Fibroblast of lung (primary cell): Measurements from ENCODE around the gene PSMG2. TPM values are rescaled to one million over a fixed set of nuclear protein-coding genes. Genes with fewer than 3 reads are reported as not detected.

ENCODE experiments used
- DNase-seq, 2 donors: peaks; one replicate each; pipeline versions ENCODE4 v3.0.0 to v3.0.0-alpha.2; 2010; ENCODE audit warnings: low read depth in 2 of 2
- H2AFZ ChIP-seq: 2 replicates; pipeline ENCODE4 v1.5.1; 2012; ENCODE audit warnings: low read length, control low read depth, inconsistent platforms
- H3K27ac ChIP-seq: 2 replicates; pipeline ENCODE4 v1.5.1; 2011; ENCODE audit warnings: low read length, control low read depth; ENCODE audit not compliant: insufficient read depth
- H3K27me3 ChIP-seq: 2 replicates; pipeline ENCODE4 v1.5.1; 2011; ENCODE audit warnings: mild to moderate bottlenecking, low read length; ENCODE audit not compliant: control insufficient read depth, insufficient read depth
- H3K36me3 ChIP-seq: 2 replicates; pipeline ENCODE4 v1.5.1; 2011; ENCODE audit warnings: low read length; ENCODE audit not compliant: control insufficient read depth, insufficient read depth
- H3K4me1 ChIP-seq: 2 replicates; pipeline ENCODE4 v1.5.1; 2011; ENCODE audit warnings: low read length; ENCODE audit not compliant: control insufficient read depth, insufficient read depth; ENCODE audit errors: extremely low read depth
- H3K4me2 ChIP-seq: 2 replicates; pipeline ENCODE4 v1.5.1; 2011; ENCODE audit warnings: low read length, control low read depth; ENCODE audit not compliant: insufficient read depth; ENCODE audit errors: extremely low read depth
- H3K4me3 ChIP-seq, 4 experiments: fragments of 200-600 bp in 1 of 4; sonication (generic) in 1 of 4; replicated peaks in 1 of 4; 2 replicates each; pipeline ENCODE4 v1.5.1; 2011 to 2016; ENCODE audit warnings: low read length in 4 of 4, low read depth in 3 of 4, mild to moderate bottlenecking in 3 of 4, control low read depth in 2 of 4, inconsistent platforms in 1 of 4, mixed read lengths in 1 of 4; ENCODE audit not compliant: insufficient read depth in 1 of 4; ENCODE audit errors: control extremely low read depth in 1 of 4
- H3K79me2 ChIP-seq: 2 replicates; pipeline ENCODE4 v1.5.1; 2012; ENCODE audit warnings: mild to moderate bottlenecking, low read length, inconsistent platforms; ENCODE audit not compliant: control insufficient read depth, insufficient read depth
- H3K9ac ChIP-seq: 2 replicates; pipeline ENCODE4 v1.5.1; 2011; ENCODE audit warnings: mild to moderate bottlenecking, low read length, control low read depth; ENCODE audit not compliant: insufficient read depth
- H3K9me3 ChIP-seq: 2 replicates; pipeline ENCODE4 v1.5.1; 2012; ENCODE audit warnings: low read depth, low read length; ENCODE audit not compliant: control insufficient read depth, insufficient read depth
- H4K20me1 ChIP-seq: 2 replicates; pipeline ENCODE4 v1.5.1; 2011; ENCODE audit warnings: low read length; ENCODE audit not compliant: control insufficient read depth, insufficient read depth; ENCODE audit errors: extremely low read depth
- EZH2 ChIP-seq: IDR thresholded peaks from 2 replicates; pipeline ENCODE4 v1.5.1; 2012; ENCODE audit warnings: low read length, control low read depth, mild to moderate bottlenecking; ENCODE audit errors: missing control alignments
- polyA plus RNA-seq, 2 donors: library from polyadenylated mRNA; depleted of rRNA in 1 of 2; stranded (reverse) in 1 of 2; unstranded in 1 of 2; fragments of >200 nt; gene quantifications; 2 replicates each; pipeline ENCODE4 v1.2.1, GENCODE V29; 2011 to 2012; ENCODE audit warnings: missing spikeins in 1 of 2
- total RNA-seq: library from RNA; depleted of rRNA; stranded (reverse); fragments of >200 nt; gene quantifications from 2 replicates; pipeline ENCODE4 v1.2.1, GENCODE V29; 2014
- TF ChIP-seq, protein P1 (sequence below), 2 donors: IDR thresholded peaks in 1 of 2; conservative IDR thresholded peaks in 1 of 2; 1 replicate in 1 of 2; 2 replicates in 1 of 2; pipeline ENCODE4 v1.5.1; 2011 to 2012; ENCODE audit warnings: low read length in 2 of 2, control low read depth in 1 of 2, inconsistent platforms in 1 of 2, low read depth in 1 of 2, mild to moderate bottlenecking in 1 of 2

PSMG2 gene
- total and polyA plus RNA-seq, 2 donors (not counting 1 experiment from before 2014, with no cell fraction given), result 72.8 to 79.4 TPM

DNA sequence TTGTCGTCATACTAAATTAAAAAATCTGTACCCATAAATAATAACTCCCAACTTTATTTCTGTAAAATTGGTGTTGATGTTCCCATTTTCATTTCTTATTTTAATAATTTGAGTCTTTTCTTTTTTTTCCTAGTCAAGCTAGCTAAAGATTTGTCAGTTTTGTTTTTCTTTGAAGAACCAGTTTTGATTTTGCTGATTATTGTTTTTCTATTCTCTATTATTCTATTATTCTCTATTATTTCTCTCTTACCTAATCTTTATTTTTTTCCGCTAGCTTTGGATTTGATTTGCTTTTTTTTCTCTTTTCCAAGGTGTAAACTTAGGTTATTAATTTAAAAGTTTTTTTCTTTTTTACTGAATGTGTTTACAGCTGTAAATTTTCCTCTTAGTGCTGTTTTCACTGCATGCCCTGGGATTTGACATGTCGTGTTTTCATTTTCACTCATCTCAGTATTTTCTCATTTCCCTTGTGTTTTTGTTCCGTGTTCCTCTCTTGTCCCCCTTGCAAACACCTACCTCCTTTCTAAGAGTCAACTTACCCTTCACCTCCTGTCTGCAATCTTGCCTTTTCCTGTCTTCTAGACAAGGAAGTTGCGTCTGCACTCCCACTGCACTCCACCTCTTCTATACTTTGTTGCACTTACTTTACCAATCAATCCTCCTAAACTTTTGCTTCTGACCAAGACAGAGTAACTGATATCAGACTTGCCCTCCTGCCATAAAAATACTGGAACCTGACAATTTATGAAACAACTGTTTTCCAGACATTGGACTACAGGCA lies 18.8 kb downstream of the PSMG2 start:
- H3K27me3 ChIP-seq, result no peaks in the 10 kb centered on the region
- TF ChIP-seq, protein P1, sequence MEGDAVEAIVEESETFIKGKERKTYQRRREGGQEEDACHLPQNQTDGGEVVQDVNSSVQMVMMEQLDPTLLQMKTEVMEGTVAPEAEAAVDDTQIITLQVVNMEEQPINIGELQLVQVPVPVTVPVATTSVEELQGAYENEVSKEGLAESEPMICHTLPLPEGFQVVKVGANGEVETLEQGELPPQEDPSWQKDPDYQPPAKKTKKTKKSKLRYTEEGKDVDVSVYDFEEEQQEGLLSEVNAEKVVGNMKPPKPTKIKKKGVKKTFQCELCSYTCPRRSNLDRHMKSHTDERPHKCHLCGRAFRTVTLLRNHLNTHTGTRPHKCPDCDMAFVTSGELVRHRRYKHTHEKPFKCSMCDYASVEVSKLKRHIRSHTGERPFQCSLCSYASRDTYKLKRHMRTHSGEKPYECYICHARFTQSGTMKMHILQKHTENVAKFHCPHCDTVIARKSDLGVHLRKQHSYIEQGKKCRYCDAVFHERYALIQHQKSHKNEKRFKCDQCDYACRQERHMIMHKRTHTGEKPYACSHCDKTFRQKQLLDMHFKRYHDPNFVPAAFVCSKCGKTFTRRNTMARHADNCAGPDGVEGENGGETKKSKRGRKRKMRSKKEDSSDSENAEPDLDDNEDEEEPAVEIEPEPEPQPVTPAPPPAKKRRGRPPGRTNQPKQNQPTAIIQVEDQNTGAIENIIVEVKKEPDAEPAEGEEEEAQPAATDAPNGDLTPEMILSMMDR (conservative IDR thresholded peaks at IDR 0.05 in 1 of 2, IDR thresholded peaks at IDR 0.05 in 1 of 2; ENCODE audit: low read depth in 1 of 2, low read length in 2 of 2), result no peak
- TF ChIP-seq EZH2, result no peak
- H3K4me2 ChIP-seq, result no peak overlapping the region
- H3K9ac ChIP-seq, result no peak overlapping the region
- H3K9me3 ChIP-seq, result no peaks in the 10 kb centered on the region
- H3K36me3 ChIP-seq, result peaks cover 6% of the 10 kb centered on the region
- no peak overlapping the region for H3K4me3 ChIP-seq
- no peaks in the 10 kb centered on the region for H3K4me1 ChIP-seq
- H3K79me2 ChIP-seq, result no peaks in the 10 kb centered on the region
- no peaks in the 10 kb centered on the region for H4K20me1 ChIP-seq
- DNase-seq, result no peak
- no peak overlapping the region for H2AFZ ChIP-seq
- H3K27ac ChIP-seq, result no peak overlapping the region

DNA sequence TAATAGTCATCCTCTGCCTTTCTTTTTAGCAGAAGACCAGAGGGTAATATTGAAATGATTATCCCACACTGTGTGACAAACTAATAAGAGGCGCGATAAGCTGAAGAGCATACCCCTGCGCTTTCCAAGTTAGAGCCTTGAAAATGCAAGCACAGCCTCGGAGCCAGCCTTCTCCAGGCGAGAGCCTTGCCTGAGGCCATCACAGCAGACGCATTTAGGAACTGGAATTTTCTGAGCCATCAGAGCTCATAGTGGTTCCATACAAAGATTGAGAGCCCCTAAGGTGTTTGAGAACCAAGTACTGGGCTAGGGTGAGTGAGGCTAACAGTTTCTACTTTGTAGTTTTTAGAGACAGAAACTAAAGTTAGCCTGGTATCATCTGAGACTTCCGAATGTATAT lies 19.9 kb downstream of the PSMG2 start:
- no peak for DNase-seq
- Histone ChIP-seq H3K4me2 (no peak overlapping the region), H4K20me1 (no peaks in the 10 kb centered on the region), H3K36me3 (peaks cover 6% of the 10 kb centered on the region), H2AFZ (no peak overlapping the region), H3K27ac (no peak overlapping the region), H3K4me1 (no peaks in the 10 kb centered on the region), H3K9ac (no peak overlapping the region), H3K27me3 (no peaks in the 10 kb centered on the region), H3K79me2 (no peaks in the 10 kb centered on the region), H3K4me3 (no peak overlapping the region), H3K9me3 (no peaks in the 10 kb centered on the region)
- TF ChIP-seq, protein P1 (conservative IDR thresholded peaks at IDR 0.05 in 1 of 2, IDR thresholded peaks at IDR 0.05 in 1 of 2; ENCODE audit: low read depth in 1 of 2, low read length in 2 of 2), result no peak
- TF ChIP-seq EZH2, result no peak

DNA sequence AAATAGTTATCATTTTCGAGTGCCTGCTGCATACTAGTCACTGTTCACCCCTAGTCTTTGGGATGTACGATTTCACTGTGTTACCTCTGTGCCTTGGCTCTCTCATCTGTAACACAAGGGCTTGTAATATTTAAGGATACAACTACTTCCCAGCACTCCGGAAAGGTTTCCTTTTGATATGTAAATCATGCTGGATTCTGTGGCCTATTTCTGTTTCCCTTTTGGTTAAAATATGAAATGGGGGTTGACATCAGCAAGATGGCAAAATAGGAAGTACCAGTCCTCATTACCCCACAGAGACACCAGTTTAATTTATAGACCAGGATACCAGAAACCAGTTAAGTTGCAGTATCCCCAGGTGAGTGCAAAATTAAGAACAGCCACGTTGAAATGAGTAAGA lies 23.5 kb downstream of the PSMG2 start:
- no peak for DNase-seq
- Histone ChIP-seq H4K20me1 (no peaks in the 10 kb centered on the region), H3K4me3 (no peak overlapping the region), H3K27ac (no peak overlapping the region), H3K27me3 (no peaks in the 10 kb centered on the region), H3K9ac (no peak overlapping the region), H3K4me2 (no peak overlapping the region), H3K4me1 (no peaks in the 10 kb centered on the region), H3K36me3 (peaks cover 6% of the 10 kb centered on the region), H3K9me3 (no peaks in the 10 kb centered on the region), H2AFZ (no peak overlapping the region), H3K79me2 (no peaks in the 10 kb centered on the region)
- TF ChIP-seq, protein P1 (conservative IDR thresholded peaks at IDR 0.05 in 1 of 2, IDR thresholded peaks at IDR 0.05 in 1 of 2; ENCODE audit: low read depth in 1 of 2, low read length in 2 of 2), result no peak
- no peak for TF ChIP-seq EZH2
